ENCODE measurements around the gene ZNF697. TPM values are rescaled to one million over a fixed set of nuclear protein-coding genes. Genes with fewer than 3 reads are reported as not detected.

ZNF697 gene
- total RNA-seq, 1 donor from 2014 or later: 8.3 TPM

- Mint-ChIP-seq H3K4me1 (peaks cover 7% of the 10 kb centered on the region), H3K27me3 (ENCODE audit: insufficient read depth, low read depth) (peaks cover 8% of the 10 kb centered on the region), H3K4me3 (no peak overlapping the region), H3K9me3 (no peaks in the 10 kb centered on the region), H3K36me3 (peaks cover 18% of the 10 kb centered on the region), H3K27ac (no peak overlapping the region)
- H4K20me1 ChIP-seq (ENCODE audit: low read depth): peaks cover 1% of the 10 kb centered on the region
- peaks cover 8% of the 10 kb centered on the region for H3K4me1 ChIP-seq
- no peak overlapping the region for H3K4me2 ChIP-seq
- H3K4me3 ChIP-seq: no peak overlapping the region
- H3K9me3 ChIP-seq (ENCODE audit: low read depth): no peaks in the 10 kb centered on the region
- TF ChIP-seq EZH2phosphoT487 (IDR thresholded peaks at IDR 0.05): no peak
- TF ChIP-seq CTCF (IDR thresholded peaks at IDR 0.05): no peak
- no peak for TF ChIP-seq EZH2 (IDR thresholded peaks at IDR 0.05)
- no peak overlapping the region for H3K9ac ChIP-seq
- no peak for DNase-seq (ENCODE audit: low spot score)
- no peaks in the 10 kb centered on the region for H3K36me3 ChIP-seq
- H3K27ac ChIP-seq: no peak overlapping the region
- H3K27me3 ChIP-seq: no peaks in the 10 kb centered on the region
- no peaks in the 10 kb centered on the region for H3F3A ChIP-seq (ENCODE audit: low read depth)
- no peaks in the 10 kb centered on the region for H3K79me2 ChIP-seq (ENCODE audit: low read depth)
- no peak overlapping the region for H2AFZ ChIP-seq (replicated peaks)
Observed at GRCh38 chr1:119623193-119623515, 24.9 kb downstream of the ZNF697 start.

GRCh38 chr1:119622311-119623192 lies 25.5 kb downstream of the ZNF697 start:
- no peak for DNase-seq (ENCODE audit: low spot score)

GRCh38 chr1:119621705-119622104 lies 26.4 kb downstream of the ZNF697 start:
- Histone ChIP-seq H4K20me1 (ENCODE audit: low read depth) (no peaks in the 10 kb centered on the region), H3K4me2 (no peak overlapping the region), H3K4me3 (no peak overlapping the region), H3K4me1 (no peaks in the 10 kb centered on the region), H3F3A (ENCODE audit: low read depth) (no peaks in the 10 kb centered on the region), H3K27ac (no peak overlapping the region), H3K9ac (no peak overlapping the region), H3K36me3 (no peaks in the 10 kb centered on the region), H3K79me2 (ENCODE audit: low read depth) (no peaks in the 10 kb centered on the region), H2AFZ (replicated peaks) (no peak overlapping the region), H3K9me3 (ENCODE audit: low read depth) (no peaks in the 10 kb centered on the region), H3K27me3 (no peaks in the 10 kb centered on the region)
- H3K9me3 Mint-ChIP-seq: no peaks in the 10 kb centered on the region
- H3K4me3 Mint-ChIP-seq: no peak overlapping the region
- H3K36me3 Mint-ChIP-seq: peaks cover 18% of the 10 kb centered on the region
- no peak for DNase-seq (ENCODE audit: low spot score)
- peaks cover 14% of the 10 kb centered on the region for H3K27me3 Mint-ChIP-seq (ENCODE audit: insufficient read depth, low read depth)
- no peak overlapping the region for H3K27ac Mint-ChIP-seq
- TF ChIP-seq EZH2phosphoT487 (IDR thresholded peaks at IDR 0.05) (no peak), EZH2 (IDR thresholded peaks at IDR 0.05) (no peak), CTCF (IDR thresholded peaks at IDR 0.05) (no peak)
- H3K4me1 Mint-ChIP-seq: no peaks in the 10 kb centered on the region

More at GRCh38 chr1:119622311-119623192, 25.5 kb downstream of the ZNF697 start:
- Mint-ChIP-seq H3K27ac (peak overlapping the region; percentile 58), H3K27me3 (ENCODE audit: insufficient read depth, low read depth) (peaks cover 10% of the 10 kb centered on the region), H3K36me3 (peaks cover 18% of the 10 kb centered on the region), H3K4me1 (peaks cover 4% of the 10 kb centered on the region), H3K4me3 (no peak overlapping the region), H3K9me3 (no peaks in the 10 kb centered on the region)
- Histone ChIP-seq H3K9ac (no peak overlapping the region), H3F3A (ENCODE audit: low read depth) (no peaks in the 10 kb centered on the region), H3K4me1 (peaks cover 6% of the 10 kb centered on the region), H3K79me2 (ENCODE audit: low read depth) (no peaks in the 10 kb centered on the region), H3K4me2 (no peak overlapping the region), H3K27ac (no peak overlapping the region), H3K27me3 (no peaks in the 10 kb centered on the region), H3K4me3 (no peak overlapping the region), H4K20me1 (ENCODE audit: low read depth) (no peaks in the 10 kb centered on the region), H3K36me3 (no peaks in the 10 kb centered on the region), H3K9me3 (ENCODE audit: low read depth) (no peaks in the 10 kb centered on the region), H2AFZ (replicated peaks) (no peak overlapping the region)
- TF ChIP-seq CTCF (IDR thresholded peaks at IDR 0.05) (no peak), EZH2 (IDR thresholded peaks at IDR 0.05) (no peak), EZH2phosphoT487 (IDR thresholded peaks at IDR 0.05) (no peak)

All from neural progenitor cell (in vitro differentiated cells).